Panc1 (cell line): ENCODE results near the gene IFTAP. TPM values are rescaled to one million over a fixed set of nuclear protein-coding genes. Genes with fewer than 3 reads are reported as not detected.

Experiments used
- total RNA-seq: library from RNA; stranded (reverse); gene quantifications from one replicate; pipeline ENCODE4 v1.2.1, GENCODE V29; 2021; ENCODE audit not compliant: unreplicated experiment

IFTAP gene
- total RNA-seq, 1 experiment from 2014 or later, result 18.2 TPM

Other genes with a start within 250 kb of the IFTAP start
- 10.9 TPM for gene TRAF6, start 84.2 kb upstream of the IFTAP start, total RNA-seq
- 0.44 TPM for gene RAG1, start 26.5 kb upstream of the IFTAP start, total RNA-seq
- gene RAG2, start 3.7 kb downstream of the IFTAP start, total RNA-seq, result 0.10 TPM